ENCODE data around the gene CHD6. TPM values are rescaled to one million over a fixed set of nuclear protein-coding genes. Genes with fewer than 3 reads are reported as not detected.
A peak's percentile ranks its signal among the peaks of the same experiment; 100 is the strongest.

The CHD6 gene
- total and polyA plus RNA-seq, 2 of the 13 experiments (the other 11 are each of a cell fraction or from before 2014, with no cell fraction given), result 14.4 to 52.0 TPM

GRCh38 chr20:41594514-41595322 is 23.5 kb downstream of the CHD6 start (continued):
- TF ChIP-seq EHMT2 (IDR thresholded peaks at IDR 0.05; ENCODE audit: borderline replicate concordance, low read depth, low read length), result no peak
- no peak for TF ChIP-seq ZBTB37 (CRISPR knock-in tag; IDR thresholded peaks at IDR 0.05)
- TF ChIP-seq YY1 (IDR thresholded peaks at IDR 0.05; ENCODE audit: insufficient read depth, insufficient replicate concordance, low read depth, low read length), result no peak
- TF ChIP-seq ZNF839 (CRISPR knock-in tag; IDR thresholded peaks at IDR 0.05; ENCODE audit: borderline replicate concordance), result no peak
- no peak for TF ChIP-seq MEIS1 (CRISPR knock-in tag; IDR thresholded peaks at IDR 0.05; ENCODE audit: borderline replicate concordance)
- 0 out of 2 replicates have a peak, but pooled peaks have one; percentile 31 for TF ChIP-seq ZNF335 (CRISPR knock-in tag; IDR thresholded peaks at IDR 0.05)
- 0 out of 2 replicates have a peak, but pooled peaks have one; percentile 71 for TF ChIP-seq TOE1 (CRISPR knock-in tag; IDR thresholded peaks at IDR 0.05)
- TF ChIP-seq MAX (IDR thresholded peaks at IDR 0.05), result no peak
- no peak for TF ChIP-seq ZNF143 (CRISPR knock-in tag; IDR thresholded peaks at IDR 0.05)
- TF ChIP-seq ISX (CRISPR knock-in tag; conservative IDR thresholded peaks at IDR 0.05), result no peak
- TF ChIP-seq POLR2AphosphoS2 (IDR thresholded peaks at IDR 0.05; ENCODE audit: low read depth, low read length), result no peak
- TF ChIP-seq KAT8 (CRISPR knock-in tag; IDR thresholded peaks at IDR 0.05), result peak; percentile 20; the same call in 1 of the 2 replicates
- no peak for TF ChIP-seq ZNF788 (CRISPR knock-in tag; IDR thresholded peaks at IDR 0.05; ENCODE audit: borderline replicate concordance)
- 0 out of 2 replicates have a peak, but pooled peaks have one; percentile 25 for TF ChIP-seq ELF1 (CRISPR knock-in tag; IDR thresholded peaks at IDR 0.05)
- TF ChIP-seq ZNF629 (CRISPR knock-in tag; conservative IDR thresholded peaks at IDR 0.05), result no peak
- no peak for TF ChIP-seq ZNF468 (CRISPR knock-in tag; IDR thresholded peaks at IDR 0.05)
- TF ChIP-seq UBTF (CRISPR knock-in tag; IDR thresholded peaks at IDR 0.05), result 0 out of 2 replicates have a peak, but pooled peaks have one; percentile 19
- no peak for TF ChIP-seq DMAP1 (CRISPR knock-in tag; IDR thresholded peaks at IDR 0.05)
- TF ChIP-seq E2F1 (CRISPR knock-in tag; IDR thresholded peaks at IDR 0.05), result no peak
- TF ChIP-seq ZNF225 (CRISPR knock-in tag; IDR thresholded peaks at IDR 0.05), result no peak; the same call in 1 of the 2 replicates
- TF ChIP-seq TCF7L2 (IDR thresholded peaks at IDR 0.05; ENCODE audit: low read depth, low read length), result no peak
- TF ChIP-seq ZNF614 (CRISPR knock-in tag; IDR thresholded peaks at IDR 0.05; ENCODE audit: borderline replicate concordance), result peak; percentile 95

Data from HepG2 (cell line).